Heart left ventricle (tissue), 16 donors: ENCODE data around the gene SRPX. TPM values are rescaled to one million over a fixed set of nuclear protein-coding genes. Genes with fewer than 3 reads are reported as not detected.

Experiments
- ATAC-seq, 4 donors: fragments of 200-7000 bp; cut with Tn5 transposase; one replicate each; pipeline ENCODE4 v1.9.1; 2020 to 2022; ENCODE audit warnings: moderate library complexity in 4 of 4, mild to moderate bottlenecking in 3 of 4, moderate number of reproducible peaks in 1 of 4
- DNase-seq, 5 donors: peaks; one replicate each; pipeline ENCODE4 v3.0.0-alpha.2; 2020
- H3K27ac ChIP-seq, 12 donors: fragments of 200-600 bp; sonication (generic) in 4 of 12; one replicate each; pipeline versions ENCODE4 v1.5.0 to v1.8.0; 2016 to 2022; ENCODE audit warnings: mild to moderate bottlenecking in 2 of 12
- H3K27me3 ChIP-seq, 9 donors: fragments of 200-600 bp; sonication (generic) in 2 of 9; one replicate each; pipeline versions ENCODE4 v1.5.1 to v1.8.0; 2016 to 2022; ENCODE audit warnings: mild to moderate bottlenecking in 3 of 9
- H3K36me3 ChIP-seq, 9 donors: fragments of 200-600 bp; sonication (generic) in 2 of 9; one replicate each; pipeline versions ENCODE4 v1.5.0 to v1.8.0; 2018 to 2022; ENCODE audit warnings: mild to moderate bottlenecking in 2 of 9
- H3K4me1 ChIP-seq, 12 donors: fragments of 200-600 bp; sonication (generic) in 4 of 12; one replicate each; pipeline versions ENCODE4 v1.5.0 to v1.8.0; 2016 to 2022; ENCODE audit warnings: mild to moderate bottlenecking in 3 of 12
- H3K4me3 ChIP-seq, 12 donors: fragments of 200-600 bp; sonication (generic) in 4 of 12; one replicate each; pipeline versions ENCODE4 v1.5.0 to v1.8.0; 2017 to 2022; ENCODE audit warnings: mild to moderate bottlenecking in 9 of 12, moderate library complexity in 4 of 12
- H3K9me3 ChIP-seq, 12 donors: fragments of 200-600 bp; sonication (generic) in 4 of 12; one replicate each; pipeline versions ENCODE4 v1.5.0 to v1.8.0; 2016 to 2022; ENCODE audit warnings: mild to moderate bottlenecking in 1 of 12
- CTCF ChIP-seq, 12 donors: fragments of 200-600 bp; sonication (generic) in 4 of 12; IDR thresholded peaks; one replicate each; pipeline versions ENCODE4 v1.5.0 to v1.8.0; 2018 to 2022; ENCODE audit warnings: antibody characterized with exemption in 12 of 12, mild to moderate bottlenecking in 5 of 12
- POLR2A ChIP-seq, 2 donors: fragments of 450-650 bp; IDR thresholded peaks; one replicate each; pipeline ENCODE4 v1.6.1; 2017; ENCODE audit warnings: antibody characterized with exemption in 2 of 2, mild to moderate bottlenecking in 2 of 2, moderate library complexity in 2 of 2
- WGBS, 4 donors: extraction: QIAGEN DNeasy Blood & Tissue Kit in 2 of 4; methylation state at CpG; one replicate each; pipeline versions ENCODE4 v1.1.5 to v1.1.7; 2013 to 2018; 5-methylcytosine and 5-hydroxymethylcytosine counted together
- intact Hi-C, 10 donors: fragments of 100-400 bp; cut with DNase I; formaldehyde crosslinking; loops; one replicate each; pipeline versions ENCODE4 v1.11.1 to v1.14.2; 2022
- polyA plus RNA-seq, 2 donors: library from polyadenylated mRNA; stranded (reverse); fragments of 200-250 nt; gene quantifications; one replicate each; pipeline ENCODE4 v1.2.3, GENCODE V29; 2013
- total RNA-seq, 9 donors: library from RNA; depleted of rRNA in 2 of 9; stranded (reverse); fragments of >200 nt in 2 of 9; fragmentation: NEBNext Ultra II Directional in 3 of 9; extraction: Animal tissue kit (Norgen Biotek cat#: 25700) in 3 of 9; gene quantifications; one replicate each; pipeline versions ENCODE4 v1.1.0 to v1.2.4, GENCODE V29; 2016 to 2023
- donor health status: ischemic (EF 13 %, LVEDD 7.1; RV severe dilation, severe dysfunction).
- donor health status: healthy with polysubstance abuse.
- donor health status: DM: no; HTN: yes; CAD: no.
- donor health status: DM: no; HTN: no; CAD: no.
- donor health status: ischemic (EF 25% LVEDD 6.9; RV normal size, moderate dysfunction).
- donor health status: ischemic (EF 25% LVEDD 5.7; RV mildly dilated, moderate dysfunction).
- donor health status: healthy.
- donor health status: DM: yes; HTN: yes; CAD: no.
- donor health status: ischemic (EF 35%, LVEDD 5.7; RV mildly dilated, moderate dysfunction).
- donor health status: nonischemic (EF 11% LVEDD 7.7; RV severe dilation, severe dysfunction).
- donor health status: DM: yes; HTN: yes; CAD: no.
- donor health status: PGD.
- donor health status: ischemic (EF 29% LVEDD 5.4; RV normal size, mild dysfunction).
- donor health status: nonischemic (EF 23%, LVEDD 6.1; RV moderate dilation, normal function).

The SRPX gene
- total and polyA plus RNA-seq, 11 donors: 38.2 to 137 (median 53.8) TPM

GRCh38 chrX:38138900-38139299 is 81.8 kb downstream of the SRPX start:
- Histone ChIP-seq H3K36me3 (no peaks in the 10 kb centered on the region), H3K27me3 (peaks cover 0 to 18% (median 0%) of the 10 kb centered on the region in 9 donors), H3K4me3 (no peak overlapping the region), H3K4me1 (peaks cover 0 to 8% (median 0%) of the 10 kb centered on the region in 12 donors), H3K9me3 (no peaks in the 10 kb centered on the region), H3K27ac (no peak overlapping the region)
- 77 to 89% (median 84%) methylated on average over 2 of the region's 2 CpGs for WGBS, 4 donors
- TF ChIP-seq POLR2A (IDR thresholded peaks at IDR 0.05): no peak
- TF ChIP-seq CTCF (IDR thresholded peaks at IDR 0.05): no peak
- DNase-seq (no peak), ATAC-seq (no peak)
- intact Hi-C loops: no loop called here

- no peak for ATAC-seq
- intact Hi-C loops: no loop called here
- 45 to 72% (median 66%) methylated on average over 2 of the region's 2 CpGs for WGBS, 4 donors
- TF ChIP-seq CTCF (IDR thresholded peaks at IDR 0.05) (no peak), POLR2A (IDR thresholded peaks at IDR 0.05) (no peak)
- Histone ChIP-seq H3K27me3 (peaks cover 0 to 18% (median 0%) of the 10 kb centered on the region in 9 donors), H3K36me3 (no peaks in the 10 kb centered on the region), H3K27ac (no peak overlapping the region), H3K4me1 (peaks cover 0 to 8% (median 0%) of the 10 kb centered on the region in 12 donors), H3K9me3 (no peaks in the 10 kb centered on the region), H3K4me3 (no peak overlapping the region)
- DNase-seq: no peak
Observed at GRCh38 chrX:38138157-38138891, 82.3 kb downstream of the SRPX start.

- ATAC-seq (no peak), DNase-seq (no peak)
- H3K36me3 ChIP-seq: no peaks in the 10 kb centered on the region
- H3K27ac ChIP-seq: no peak overlapping the region
- no peaks in the 10 kb centered on the region for H3K4me1 ChIP-seq
- H3K9me3 ChIP-seq: no peaks in the 10 kb centered on the region
- no peak overlapping the region for H3K4me3 ChIP-seq
- H3K27me3 ChIP-seq: peaks cover 0 to 8% (median 0%) of the 10 kb centered on the region in 9 donors
- intact Hi-C loops: no loop called here
- TF ChIP-seq CTCF (IDR thresholded peaks at IDR 0.05) (no peak), POLR2A (IDR thresholded peaks at IDR 0.05) (no peak)
Observed at GRCh38 chrX:38129366-38129765, 91.3 kb downstream of the SRPX start.

- intact Hi-C loops: no loop called here
- no peak for TF ChIP-seq CTCF (IDR thresholded peaks at IDR 0.05)
- TF ChIP-seq POLR2A (IDR thresholded peaks at IDR 0.05): no peak
- ATAC-seq (no peak), DNase-seq (no peak)
- no peaks in the 10 kb centered on the region for H3K4me1 ChIP-seq
- H3K9me3 ChIP-seq: no peaks in the 10 kb centered on the region
- peaks cover 0 to 6% (median 0%) of the 10 kb centered on the region in 9 donors for H3K27me3 ChIP-seq
- 81 to 95% (median 86%) methylated on average over 1 of the region's 1 CpG for WGBS, 4 donors
- no peak overlapping the region for H3K4me3 ChIP-seq
- H3K36me3 ChIP-seq: no peaks in the 10 kb centered on the region
- H3K27ac ChIP-seq: no peak overlapping the region
Observed at GRCh38 chrX:38127961-38128360, 92.7 kb downstream of the SRPX start.
